Astrocyte (in vitro differentiated cells and primary cell): Measurements from ENCODE around the gene RALGAPA2. TPM values are rescaled to one million over a fixed set of nuclear protein-coding genes. Genes with fewer than 3 reads are reported as not detected.

Source experiments
- DNase-seq: peaks from one replicate; pipeline ENCODE4 v3.0.0-alpha.2; 2010; ENCODE audit warnings: low read depth
- FAIRE-seq: peaks from 2 replicates; lab custom pipeline; 2011; peaks lifted over from hg19 to GRCh38; lab: Jason Lieb, UNC
- H2AFZ ChIP-seq: 2 replicates; pipeline ENCODE4 v1.6.0; 2012; ENCODE audit warnings: low read depth, low read length, inconsistent platforms
- H3K27ac ChIP-seq: 2 replicates; pipeline ENCODE4 v1.5.1; 2011; ENCODE audit warnings: low read depth, low read length, inconsistent platforms
- H3K27me3 ChIP-seq: 2 replicates; pipeline ENCODE4 v1.6.0; 2011; ENCODE audit warnings: low read length, inconsistent platforms; ENCODE audit not compliant: insufficient read depth
- H3K36me3 ChIP-seq: 2 replicates; pipeline ENCODE4 v1.5.1; 2011; ENCODE audit warnings: low read length, inconsistent platforms; ENCODE audit not compliant: insufficient read depth
- H3K4me1 ChIP-seq: 2 replicates; pipeline ENCODE4 v1.5.1; 2011; ENCODE audit warnings: low read length, inconsistent platforms; ENCODE audit not compliant: insufficient read depth
- H3K4me2 ChIP-seq: 2 replicates; pipeline ENCODE4 v1.6.0; 2012; ENCODE audit warnings: low read length, inconsistent platforms
- H3K4me3 ChIP-seq: 2 replicates; pipeline ENCODE4 v1.5.1; 2011; ENCODE audit warnings: low read depth, mild to moderate bottlenecking, low read length, inconsistent platforms; ENCODE audit not compliant: insufficient read depth
- H3K79me2 ChIP-seq: 2 replicates; pipeline ENCODE4 v1.6.0; 2012; ENCODE audit warnings: mild to moderate bottlenecking, low read length, inconsistent platforms; ENCODE audit not compliant: insufficient read depth
- H3K9ac ChIP-seq: 2 replicates; pipeline ENCODE4 v1.6.0; 2012; ENCODE audit warnings: mild to moderate bottlenecking, low read length, inconsistent platforms
- H3K9me3 ChIP-seq: 2 replicates; pipeline ENCODE4 v1.5.1; 2012; ENCODE audit warnings: low read depth, mild to moderate bottlenecking, low read length, inconsistent platforms; ENCODE audit not compliant: insufficient read depth
- H4K20me1 ChIP-seq: 2 replicates; pipeline ENCODE4 v1.6.0; 2012; ENCODE audit warnings: low read length, inconsistent platforms; ENCODE audit not compliant: insufficient read depth
- H3K27ac Mint-ChIP-seq: one replicate; pipeline ENCODE4 v1.8.0; 2021; ENCODE audit warnings: mild to moderate bottlenecking, mixed read lengths; ENCODE audit not compliant: unreplicated experiment
- H3K27me3 Mint-ChIP-seq: one replicate; pipeline ENCODE4 v1.8.0; 2021; ENCODE audit warnings: low read depth, mixed read lengths; ENCODE audit not compliant: unreplicated experiment
- H3K36me3 Mint-ChIP-seq: one replicate; pipeline ENCODE4 v1.8.0; 2021; ENCODE audit warnings: low read depth, mixed read lengths; ENCODE audit not compliant: unreplicated experiment
- H3K4me1 Mint-ChIP-seq: one replicate; pipeline ENCODE4 v1.8.0; 2021; ENCODE audit warnings: low read depth, mixed read lengths; ENCODE audit not compliant: unreplicated experiment
- H3K4me3 Mint-ChIP-seq: one replicate; pipeline ENCODE4 v1.8.0; 2021; ENCODE audit warnings: mild to moderate bottlenecking, moderate library complexity, mixed read lengths; ENCODE audit not compliant: unreplicated experiment
- H3K9me3 Mint-ChIP-seq: one replicate; pipeline ENCODE4 v1.8.0; 2021; ENCODE audit warnings: mild to moderate bottlenecking, mixed read lengths; ENCODE audit not compliant: unreplicated experiment
- EZH2 ChIP-seq: IDR thresholded peaks from 2 replicates; pipeline ENCODE4 v1.6.1; 2012; ENCODE audit warnings: mild to moderate bottlenecking, low read length, inconsistent platforms; ENCODE audit not compliant: insufficient read depth
- total RNA-seq: library from RNA; stranded (reverse); gene quantifications from 2 replicates; pipeline ENCODE4 v1.2.1, GENCODE V29; 2021
- TF ChIP-seq, protein P1 (sequence below): IDR thresholded peaks from 2 replicates; pipeline ENCODE4 v1.5.1; 2011; ENCODE audit warnings: low read depth, mild to moderate bottlenecking, inconsistent platforms, low read length, moderate library complexity; ENCODE audit not compliant: insufficient read depth

Gene RALGAPA2
- total RNA-seq, 1 donor from 2014 or later, result 6.6 TPM

DNA sequence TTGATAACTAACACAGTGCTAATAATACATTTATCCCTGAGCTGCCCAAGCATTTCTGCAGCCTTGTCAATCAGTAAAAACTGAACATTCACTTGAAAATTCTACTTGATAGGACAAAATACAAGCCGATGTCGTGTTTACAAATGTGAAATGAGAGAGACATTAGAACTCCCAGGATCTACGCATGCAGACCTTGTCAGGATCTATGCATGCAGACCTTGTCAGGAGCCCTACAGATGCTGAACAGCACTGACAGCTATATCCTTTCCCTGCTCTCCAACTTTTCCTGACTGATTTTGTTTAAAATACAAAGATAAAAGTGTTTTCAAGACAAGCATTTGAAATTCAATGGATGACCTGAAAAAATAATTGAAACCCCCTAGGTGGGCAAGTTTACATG, 315.6 kb downstream of the RALGAPA2 start:
- no peaks in the 10 kb centered on the region for H3K4me1 ChIP-seq
- H3K9ac ChIP-seq, result no peak overlapping the region
- no peaks in the 10 kb centered on the region for H3K36me3 ChIP-seq
- peaks cover 7% of the 10 kb centered on the region for H3K36me3 Mint-ChIP-seq
- no peak overlapping the region for H3K27ac Mint-ChIP-seq
- no peak overlapping the region for H3K27ac ChIP-seq
- no peaks in the 10 kb centered on the region for H3K4me1 Mint-ChIP-seq
- no peak for FAIRE-seq
- no peak overlapping the region for H2AFZ ChIP-seq
- peaks cover 5% of the 10 kb centered on the region for H3K27me3 Mint-ChIP-seq
- no peak overlapping the region for H3K4me2 ChIP-seq
- peaks cover 2% of the 10 kb centered on the region for H3K9me3 Mint-ChIP-seq
- H3K79me2 ChIP-seq, result no peaks in the 10 kb centered on the region
- H3K27me3 ChIP-seq, result no peaks in the 10 kb centered on the region
- no peak overlapping the region for H3K4me3 ChIP-seq
- TF ChIP-seq EZH2, result no peak
- TF ChIP-seq, protein P1, sequence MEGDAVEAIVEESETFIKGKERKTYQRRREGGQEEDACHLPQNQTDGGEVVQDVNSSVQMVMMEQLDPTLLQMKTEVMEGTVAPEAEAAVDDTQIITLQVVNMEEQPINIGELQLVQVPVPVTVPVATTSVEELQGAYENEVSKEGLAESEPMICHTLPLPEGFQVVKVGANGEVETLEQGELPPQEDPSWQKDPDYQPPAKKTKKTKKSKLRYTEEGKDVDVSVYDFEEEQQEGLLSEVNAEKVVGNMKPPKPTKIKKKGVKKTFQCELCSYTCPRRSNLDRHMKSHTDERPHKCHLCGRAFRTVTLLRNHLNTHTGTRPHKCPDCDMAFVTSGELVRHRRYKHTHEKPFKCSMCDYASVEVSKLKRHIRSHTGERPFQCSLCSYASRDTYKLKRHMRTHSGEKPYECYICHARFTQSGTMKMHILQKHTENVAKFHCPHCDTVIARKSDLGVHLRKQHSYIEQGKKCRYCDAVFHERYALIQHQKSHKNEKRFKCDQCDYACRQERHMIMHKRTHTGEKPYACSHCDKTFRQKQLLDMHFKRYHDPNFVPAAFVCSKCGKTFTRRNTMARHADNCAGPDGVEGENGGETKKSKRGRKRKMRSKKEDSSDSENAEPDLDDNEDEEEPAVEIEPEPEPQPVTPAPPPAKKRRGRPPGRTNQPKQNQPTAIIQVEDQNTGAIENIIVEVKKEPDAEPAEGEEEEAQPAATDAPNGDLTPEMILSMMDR, result no peak
- H3K4me3 Mint-ChIP-seq, result no peak overlapping the region
- H3K9me3 ChIP-seq, result no peaks in the 10 kb centered on the region
- no peak for DNase-seq
- H4K20me1 ChIP-seq, result no peaks in the 10 kb centered on the region

DNA sequence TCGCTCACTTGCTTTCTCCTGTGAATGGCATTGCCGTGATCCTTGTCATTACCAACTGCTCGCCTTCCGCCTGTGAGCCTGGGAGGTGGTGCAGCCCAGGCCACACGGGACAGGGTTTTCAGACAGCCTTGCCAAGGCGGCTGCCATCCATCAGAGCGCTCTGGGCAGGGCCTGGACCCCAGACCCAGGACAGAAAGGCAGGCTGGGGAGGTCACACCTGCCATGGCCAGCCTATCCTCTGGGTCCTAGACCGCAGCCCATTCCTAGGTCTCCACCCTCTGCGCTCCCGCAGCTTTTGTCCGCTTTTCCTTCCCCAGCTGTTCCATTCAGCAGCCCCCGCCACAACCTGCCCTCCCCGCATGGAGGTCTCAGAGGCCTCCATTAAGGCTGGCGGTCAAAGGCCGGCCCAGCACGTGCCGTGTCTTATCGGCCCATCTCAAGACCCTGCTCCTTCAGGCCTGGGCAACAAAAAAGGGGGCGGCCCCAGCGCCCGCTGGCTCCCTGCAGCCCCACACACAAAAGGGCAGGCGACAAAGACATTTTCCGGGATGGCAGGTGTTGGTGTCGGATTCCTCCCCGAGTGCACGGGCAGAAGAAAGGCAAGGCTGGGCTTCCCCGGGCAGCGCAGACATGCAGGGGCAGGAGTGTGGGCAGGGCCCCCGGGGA, 316.4 kb downstream of the RALGAPA2 start:
- H4K20me1 ChIP-seq, result no peaks in the 10 kb centered on the region
- no peak overlapping the region for H3K27ac ChIP-seq
- Mint-ChIP-seq H3K27ac (no peak overlapping the region), H3K36me3 (peaks cover 7% of the 10 kb centered on the region), H3K4me3 (no peak overlapping the region), H3K4me1 (no peaks in the 10 kb centered on the region), H3K27me3 (peaks cover 5% of the 10 kb centered on the region), H3K9me3 (peaks cover 2% of the 10 kb centered on the region)
- H3K79me2 ChIP-seq, result no peaks in the 10 kb centered on the region
- no peaks in the 10 kb centered on the region for H3K36me3 ChIP-seq
- DNase-seq (no peak), FAIRE-seq (no peak)
- TF ChIP-seq, protein P1, result no peak
- TF ChIP-seq EZH2, result no peak
- H3K27me3 ChIP-seq, result no peaks in the 10 kb centered on the region
- no peak overlapping the region for H3K9ac ChIP-seq
- H3K4me3 ChIP-seq, result no peak overlapping the region
- H3K9me3 ChIP-seq, result no peaks in the 10 kb centered on the region
- H3K4me1 ChIP-seq, result no peaks in the 10 kb centered on the region
- H3K4me2 ChIP-seq, result no peak overlapping the region
- H2AFZ ChIP-seq, result no peak overlapping the region

DNA sequence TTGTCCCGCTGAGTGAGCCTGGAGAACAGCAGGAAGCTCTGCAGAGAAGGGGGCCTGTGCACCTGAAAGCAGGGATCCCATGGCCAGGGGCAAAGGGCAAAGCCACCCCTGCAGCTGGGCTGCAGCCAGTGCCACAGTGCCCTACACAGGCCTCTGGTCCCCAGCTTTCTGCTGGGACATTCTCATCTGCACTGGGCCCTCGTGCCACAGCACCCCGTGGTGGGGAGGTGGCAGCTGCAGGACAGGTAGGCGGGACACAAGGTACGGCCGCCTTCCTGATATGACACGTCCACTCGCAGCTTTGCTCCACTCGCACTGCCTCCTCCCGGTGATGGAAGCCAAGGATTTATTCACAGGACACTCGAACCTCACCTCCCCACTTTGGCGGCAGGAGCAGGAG, 317.4 kb downstream of the RALGAPA2 start:
- H2AFZ ChIP-seq, result no peak overlapping the region
- H3K27me3 ChIP-seq, result no peaks in the 10 kb centered on the region
- H3K79me2 ChIP-seq, result no peaks in the 10 kb centered on the region
- Mint-ChIP-seq H3K4me3 (no peak overlapping the region), H3K36me3 (peaks cover 7% of the 10 kb centered on the region), H3K4me1 (no peaks in the 10 kb centered on the region), H3K9me3 (peaks cover 2% of the 10 kb centered on the region), H3K27me3 (peaks cover 5% of the 10 kb centered on the region), H3K27ac (no peak overlapping the region)
- DNase-seq, result no peak
- no peak for TF ChIP-seq EZH2
- TF ChIP-seq, protein P1, result no peak
- no peak overlapping the region for H3K27ac ChIP-seq
- no peak overlapping the region for H3K9ac ChIP-seq
- H3K9me3 ChIP-seq, result no peaks in the 10 kb centered on the region
- no peak for FAIRE-seq
- H3K4me1 ChIP-seq, result no peaks in the 10 kb centered on the region
- no peak overlapping the region for H3K4me2 ChIP-seq
- no peak overlapping the region for H3K4me3 ChIP-seq
- no peaks in the 10 kb centered on the region for H4K20me1 ChIP-seq
- H3K36me3 ChIP-seq, result no peaks in the 10 kb centered on the region
